Esophagus squamous epithelium (tissue), 5 donors: ENCODE measurements around the gene OR7G2. TPM values are rescaled to one million over a fixed set of nuclear protein-coding genes. Genes with fewer than 3 reads are reported as not detected.

Experiments
- DNase-seq: peaks from one replicate; lab custom pipeline; 2025; lab: John Stamatoyannopoulos, UW
- H3K27ac ChIP-seq, 4 donors: fragments of 200-600 bp; sonication (generic); one replicate each; pipeline ENCODE4 v1.5.1; 2016 to 2019; ENCODE audit warnings: mild to moderate bottlenecking in 1 of 4
- H3K27me3 ChIP-seq, 4 donors: fragments of 200-600 bp; sonication (generic); 1 replicate in 3 of 4; 2 replicates in 1 of 4; pipeline versions ENCODE4 v1.5.1 to v1.6.0; 2017 to 2021; ENCODE audit warnings: antibody characterized with exemption in 1 of 4
- H3K36me3 ChIP-seq, 3 donors: fragments of 200-600 bp; sonication (generic); one replicate each; pipeline ENCODE4 v1.5.1; 2016 to 2019
- H3K4me1 ChIP-seq, 3 donors: fragments of 200-600 bp; sonication (generic); one replicate each; pipeline ENCODE4 v1.5.1; 2017 to 2019
- H3K4me3 ChIP-seq, 4 donors: fragments of 200-600 bp; sonication (generic); 1 replicate in 3 of 4; 2 replicates in 1 of 4; pipeline ENCODE4 v1.5.1; 2016 to 2019; ENCODE audit warnings: mild to moderate bottlenecking in 2 of 4, moderate library complexity in 1 of 4
- H3K9me3 ChIP-seq, 3 donors: fragments of 200-600 bp; sonication (generic); one replicate each; pipeline ENCODE4 v1.5.1; 2016 to 2019
- POLR2A ChIP-seq, 4 donors: fragments of 450-650 bp; IDR thresholded peaks; one replicate each; pipeline ENCODE4 v1.6.1; 2017; ENCODE audit warnings: antibody characterized with exemption in 4 of 4, mild to moderate bottlenecking in 4 of 4, moderate library complexity in 3 of 4
- WGBS, 2 donors: methylation state at CpG; one replicate each; pipeline ENCODE4 v1.1.5; 2018; 5-methylcytosine and 5-hydroxymethylcytosine counted together
- intact Hi-C: fragments of 100-400 bp; cut with DNase I; formaldehyde crosslinking; loops from one replicate; pipeline ENCODE4 v1.15.0; 2022
- total RNA-seq, 4 donors: library from RNA; depleted of rRNA; stranded (reverse); fragments of >200 nt; gene quantifications; one replicate each; pipeline ENCODE4 v1.1.0, GENCODE V29; 2016
- TF ChIP-seq, protein P1 (sequence below), 6 experiments: fragments of 450-650 bp in 4 of 6; fragments of 200-600 bp in 2 of 6; sonication (generic) in 2 of 6; IDR thresholded peaks; one replicate each; pipeline ENCODE4 v1.5.1; 2016 to 2019; ENCODE audit warnings: antibody characterized with exemption in 6 of 6, mild to moderate bottlenecking in 4 of 6, moderate library complexity in 4 of 6
- donor health status: DM: yes; HTN: yes; CAD: no.

Gene OR7G2
- total RNA-seq, 4 donors from 2014 or later: not detected

- Histone ChIP-seq H3K9me3 (peaks cover 0 to 69% (median 21%) of the 10 kb centered on the region in 3 donors), H3K4me1 (peaks cover 0 to 14% (median 0%) of the 10 kb centered on the region in 3 donors), H3K27me3 (no peaks in the 10 kb centered on the region), H3K27ac (no peak overlapping the region), H3K36me3 (peaks cover 0 to 81% (median 0%) of the 10 kb centered on the region in 3 donors), H3K4me3 (no peak overlapping the region)
- TF ChIP-seq POLR2A (IDR thresholded peaks at IDR 0.05): no peak
- TF ChIP-seq, protein P1, sequence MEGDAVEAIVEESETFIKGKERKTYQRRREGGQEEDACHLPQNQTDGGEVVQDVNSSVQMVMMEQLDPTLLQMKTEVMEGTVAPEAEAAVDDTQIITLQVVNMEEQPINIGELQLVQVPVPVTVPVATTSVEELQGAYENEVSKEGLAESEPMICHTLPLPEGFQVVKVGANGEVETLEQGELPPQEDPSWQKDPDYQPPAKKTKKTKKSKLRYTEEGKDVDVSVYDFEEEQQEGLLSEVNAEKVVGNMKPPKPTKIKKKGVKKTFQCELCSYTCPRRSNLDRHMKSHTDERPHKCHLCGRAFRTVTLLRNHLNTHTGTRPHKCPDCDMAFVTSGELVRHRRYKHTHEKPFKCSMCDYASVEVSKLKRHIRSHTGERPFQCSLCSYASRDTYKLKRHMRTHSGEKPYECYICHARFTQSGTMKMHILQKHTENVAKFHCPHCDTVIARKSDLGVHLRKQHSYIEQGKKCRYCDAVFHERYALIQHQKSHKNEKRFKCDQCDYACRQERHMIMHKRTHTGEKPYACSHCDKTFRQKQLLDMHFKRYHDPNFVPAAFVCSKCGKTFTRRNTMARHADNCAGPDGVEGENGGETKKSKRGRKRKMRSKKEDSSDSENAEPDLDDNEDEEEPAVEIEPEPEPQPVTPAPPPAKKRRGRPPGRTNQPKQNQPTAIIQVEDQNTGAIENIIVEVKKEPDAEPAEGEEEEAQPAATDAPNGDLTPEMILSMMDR (IDR thresholded peaks at IDR 0.05): no peak
- DNase-seq: no peak
- intact Hi-C loops: no loop called here
- 75 to 77% methylated on average over 3 to 4 of the region's 4 CpGs for WGBS, 2 donors
Observed at GRCh38 chr19:9149997-9150396, 42.7 kb upstream of the OR7G2 start.

DNA sequence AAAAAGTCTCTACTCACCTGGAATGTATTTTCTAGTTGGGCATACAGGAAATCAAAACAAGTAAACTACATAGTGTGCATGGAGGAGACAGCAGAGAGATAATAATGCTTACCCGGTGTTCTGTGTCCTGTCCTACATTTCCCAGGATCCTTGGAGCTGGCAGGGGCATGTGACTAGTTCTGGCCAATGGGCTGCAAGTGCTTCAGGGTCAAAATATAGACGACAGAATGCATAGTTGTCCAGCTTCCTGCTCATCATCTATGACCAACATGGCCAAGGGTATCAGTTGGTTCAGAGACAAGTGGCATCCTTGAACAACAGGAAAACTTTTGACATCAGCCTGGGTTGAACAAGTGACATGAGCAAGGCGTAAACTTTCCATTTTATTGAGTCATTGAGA, 41.4 kb upstream of the OR7G2 start:
- Histone ChIP-seq H3K27me3 (no peaks in the 10 kb centered on the region), H3K27ac (no peak overlapping the region), H3K4me1 (peaks cover 0 to 14% (median 0%) of the 10 kb centered on the region in 3 donors), H3K36me3 (peaks cover 0 to 71% (median 0%) of the 10 kb centered on the region in 3 donors), H3K4me3 (no peak overlapping the region), H3K9me3 (peaks cover 6 to 67% (median 30%) of the 10 kb centered on the region in 3 donors)
- no peak for DNase-seq
- intact Hi-C loops: no loop called here
- WGBS, 2 donors: 91 to 93% methylated on average over 3 of the region's 3 CpGs
- TF ChIP-seq, protein P1 (IDR thresholded peaks at IDR 0.05): no peak
- TF ChIP-seq POLR2A (IDR thresholded peaks at IDR 0.05): no peak

- no peak overlapping the region for H3K27ac ChIP-seq
- intact Hi-C loops: no loop called here
- 90 to 93% methylated on average over 1 of the region's 1 CpG for WGBS, 2 donors
- DNase-seq: no peak
- H3K4me1 ChIP-seq: peaks cover under 1 to 19% (median 3%) of the 10 kb centered on the region in 3 donors
- peaks cover 0 to 56% (median 0%) of the 10 kb centered on the region in 3 donors for H3K36me3 ChIP-seq
- H3K9me3 ChIP-seq: peaks cover 6 to 49% (median 17%) of the 10 kb centered on the region in 3 donors
- H3K4me3 ChIP-seq: no peak overlapping the region
- no peak for TF ChIP-seq POLR2A (IDR thresholded peaks at IDR 0.05)
- TF ChIP-seq, protein P1 (IDR thresholded peaks at IDR 0.05): no peak
- H3K27me3 ChIP-seq: no peaks in the 10 kb centered on the region
Observed at GRCh38 chr19:9146882-9147281, 39.6 kb upstream of the OR7G2 start.

GRCh38 chr19:9144920-9145319, 37.6 kb upstream of the OR7G2 start:
- 97 to 100% methylated on average over 5 of the region's 5 CpGs for WGBS, 2 donors
- peaks cover 0 to 53% (median 0%) of the 10 kb centered on the region in 3 donors for H3K36me3 ChIP-seq
- DNase-seq: no peak
- no peak overlapping the region for H3K4me3 ChIP-seq
- H3K27me3 ChIP-seq: no peaks in the 10 kb centered on the region
- peaks cover 6 to 44% (median 17%) of the 10 kb centered on the region in 3 donors for H3K9me3 ChIP-seq
- intact Hi-C loops: no loop called here
- H3K27ac ChIP-seq: no peak overlapping the region
- peaks cover 10 to 24% (median 11%) of the 10 kb centered on the region in 3 donors for H3K4me1 ChIP-seq
- TF ChIP-seq, protein P1 (IDR thresholded peaks at IDR 0.05): no peak

DNA sequence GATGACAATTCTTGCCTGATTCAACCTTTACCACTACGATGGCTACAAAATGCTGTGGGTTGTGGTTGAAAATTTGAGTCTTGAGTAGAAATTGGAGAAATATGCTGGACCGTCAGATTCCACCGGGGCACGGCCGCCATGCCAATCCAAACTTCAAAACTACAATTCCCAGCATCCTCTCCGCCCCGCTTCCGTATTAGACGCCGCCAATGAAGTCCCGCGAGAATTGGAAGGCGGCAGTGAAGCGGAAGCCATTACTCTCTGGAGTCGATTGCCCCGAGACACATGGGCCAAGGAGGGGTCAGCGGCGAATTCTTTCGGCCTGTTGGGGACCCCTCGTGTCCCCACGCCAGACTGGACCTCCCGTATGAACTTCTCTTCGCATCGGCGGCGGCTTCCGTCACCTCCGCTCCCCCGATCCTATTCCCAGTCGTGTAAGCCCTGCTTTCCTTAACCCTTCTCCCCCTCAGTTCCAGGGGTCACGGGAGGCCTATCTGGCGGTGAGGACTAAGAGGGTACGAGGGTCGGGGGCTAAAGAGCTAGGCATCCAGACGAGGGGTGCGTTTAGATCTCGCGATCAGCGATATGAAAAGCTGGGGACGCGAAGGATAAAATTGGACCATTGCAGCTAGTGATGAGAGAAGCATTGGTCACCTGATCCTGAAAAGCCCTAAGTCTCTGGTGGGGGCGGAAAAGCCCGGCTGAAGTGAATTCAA, 33.0 kb upstream of the OR7G2 start, which contains the start of gene ZNF317:
Gene ZNF317 (plus strand): TSS at position 239 of the 716 bp plus-strand sequence. CDS start 15,620 bp downstream, outside the sequence.
- TF ChIP-seq, protein P1 (IDR thresholded peaks at IDR 0.05): no peak
- TF ChIP-seq POLR2A (IDR thresholded peaks at IDR 0.05): peak in 1 of 4 donors; percentile 57

More for the DNA sequence above, 33.0 kb upstream of the OR7G2 start, which contains the start of gene ZNF317:
- DNase-seq: peak; percentile 71
- Histone ChIP-seq H3K9me3 (peaks cover 6 to 12% (median 11%) of the 10 kb centered on the region in 3 donors), H3K4me1 (peaks cover 10 to 33% (median 14%) of the 10 kb centered on the region in 3 donors), H3K27ac (peak within 1 kb of the TSS; percentile 88 to 96 (median 90)), H3K36me3 (peaks cover 0 to 10% (median 0%) of the 10 kb centered on the region in 3 donors), H3K27me3 (peaks cover 0 to under 1% (median 0%) of the 10 kb centered on the region in 4 donors), H3K4me3 (peak within 1 kb of the TSS; percentile 79 to 95 (median 84))
- 0 to 2% methylated on average over 25 of the region's 43 CpGs for WGBS, 2 donors
- intact Hi-C loops: no loop called here
